GM23248 (cell line): ENCODE measurements around the gene ATL3. TPM values are rescaled to one million over a fixed set of nuclear protein-coding genes. Genes with fewer than 3 reads are reported as not detected.

ENCODE experiments used
- DNase-seq: peaks from one replicate; pipeline ENCODE4 v3.0.0-alpha.2; 2015
- H2AFZ ChIP-seq: fragments of 200-600 bp; sonication (generic); 2 replicates; pipeline ENCODE4 v1.6.1; 2016; ENCODE audit warnings: antibody characterized with exemption
- H3F3A ChIP-seq: fragments of 200-600 bp; sonication (generic); 2 replicates; pipeline ENCODE4 v1.6.1; 2016; ENCODE audit warnings: mild to moderate bottlenecking, antibody characterized with exemption, mixed run types; ENCODE audit not compliant: insufficient read depth
- H3K27ac ChIP-seq: fragments of 200-600 bp; sonication (generic); 2 replicates; pipeline ENCODE4 v1.5.1; 2016; ENCODE audit warnings: mild to moderate bottlenecking
- H3K27me3 ChIP-seq: fragments of 200-600 bp; sonication (generic); replicated peaks from 2 replicates; pipeline ENCODE4 v1.6.1; 2016; ENCODE audit warnings: mild to moderate bottlenecking; ENCODE audit not compliant: insufficient read depth
- H3K36me3 ChIP-seq: fragments of 200-600 bp; sonication (generic); 2 replicates; pipeline ENCODE4 v1.6.1; 2016; ENCODE audit warnings: low read depth, mild to moderate bottlenecking
- H3K4me1 ChIP-seq: fragments of 200-600 bp; sonication (generic); 2 replicates; pipeline ENCODE4 v1.6.1; 2016; ENCODE audit warnings: mild to moderate bottlenecking; ENCODE audit not compliant: insufficient read depth
- H3K4me2 ChIP-seq: fragments of 200-600 bp; sonication (generic); one replicate; pipeline ENCODE4 v1.6.1; 2016; ENCODE audit warnings: mild to moderate bottlenecking; ENCODE audit not compliant: unreplicated experiment
- H3K4me3 ChIP-seq: fragments of 200-600 bp; sonication (generic); 2 replicates; pipeline ENCODE4 v1.5.1; 2016; ENCODE audit warnings: mild to moderate bottlenecking
- H3K79me2 ChIP-seq: fragments of 200-600 bp; sonication (generic); 2 replicates; pipeline ENCODE4 v1.6.1; 2016; ENCODE audit warnings: mild to moderate bottlenecking; ENCODE audit not compliant: insufficient read depth
- H3K9ac ChIP-seq: fragments of 200-600 bp; sonication (generic); 2 replicates; pipeline ENCODE4 v1.6.1; 2016; ENCODE audit warnings: mild to moderate bottlenecking
- H3K9me2 ChIP-seq: fragments of 200-600 bp; sonication (generic); 2 replicates; pipeline ENCODE4 v1.6.1; 2016; ENCODE audit warnings: mixed run types, mild to moderate bottlenecking, moderate library complexity; ENCODE audit not compliant: insufficient read depth
- H3K9me3 ChIP-seq: fragments of 200-600 bp; sonication (generic); one replicate; pipeline ENCODE4 v1.6.1; 2017; ENCODE audit warnings: low read depth
- H4K20me1 ChIP-seq: fragments of 200-600 bp; sonication (generic); 2 replicates; pipeline ENCODE4 v1.6.0; 2016; ENCODE audit not compliant: insufficient read depth
- EZH2 ChIP-seq: fragments of 200-600 bp; sonication (generic); IDR thresholded peaks from 2 replicates; pipeline ENCODE4 v1.6.1; 2018; ENCODE audit warnings: antibody characterized with exemption, mild to moderate bottlenecking; ENCODE audit not compliant: insufficient read depth, poor library complexity, severe bottlenecking
- EZH2phosphoT487 ChIP-seq: fragments of 200-600 bp; sonication (generic); IDR thresholded peaks from 2 replicates; pipeline ENCODE4 v1.6.1; 2018; ENCODE audit warnings: antibody characterized with exemption, moderate library complexity, mild to moderate bottlenecking, low read depth; ENCODE audit not compliant: insufficient read depth
- WGBS, 2 experiments: methylation state at CpG; one replicate each; pipeline ENCODE4 v1.1.6; 2015 to 2017; ENCODE audit warnings: low lambda C conversion rate in 2 of 2, low coverage in 1 of 2; ENCODE audit errors: missing lambda C conversion rate in 2 of 2; 5-methylcytosine and 5-hydroxymethylcytosine counted together
- in situ Hi-C: fragments of 300-500 bp; cut with MboI; formaldehyde crosslinking; loops from 2 replicates; pipeline ENCODE4 v1.15.0; 2020
- polyA plus RNA-seq: library from polyadenylated mRNA; unstranded; fragments of >200 nt; fragmentation: Nextera tagmentation; extraction: Ambion mirVana; gene quantifications from 2 replicates; pipeline ENCODE4 v1.2.1, GENCODE V29; 2016
- total RNA-seq: library from RNA; depleted of rRNA; stranded (reverse); fragments of >200 nt; shearing (Covaris generic); gene quantifications from 2 replicates; pipeline ENCODE4 v1.2.3, GENCODE V29; 2014

Gene ATL3
- total and polyA plus RNA-seq, 2 experiments from 2014 or later = 79.9 to 210 TPM

DNA sequence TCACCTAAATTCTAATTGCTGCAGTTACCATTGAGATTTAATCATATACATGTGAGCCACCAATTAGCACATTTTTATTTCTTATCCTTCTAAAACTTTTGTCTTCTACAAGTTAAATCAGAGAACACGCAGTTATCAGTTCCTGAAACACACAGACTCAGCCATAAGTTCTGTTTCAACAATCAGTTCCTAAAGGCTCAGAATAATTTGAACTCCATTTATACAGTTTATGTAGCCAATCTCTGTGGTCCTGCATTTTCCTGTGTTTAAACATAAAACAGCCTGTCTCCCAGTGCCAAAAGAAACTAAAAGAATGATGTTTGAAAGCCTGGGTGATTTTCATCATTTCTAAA, 59.8 kb downstream of the ATL3 start:
- Histone ChIP-seq H3K4me2 (no peak overlapping the region), H3K9ac (no peak overlapping the region), H4K20me1 (no peaks in the 10 kb centered on the region), H3K9me3 (no peaks in the 10 kb centered on the region), H2AFZ (no peak overlapping the region), H3K27ac (no peak overlapping the region), H3F3A (peaks cover 8% of the 10 kb centered on the region; the same call in 1 of the 2 replicates), H3K9me2 (no peaks in the 10 kb centered on the region), H3K36me3 (no peaks in the 10 kb centered on the region), H3K79me2 (no peaks in the 10 kb centered on the region), H3K4me1 (peaks cover 8% of the 10 kb centered on the region; the same call in 1 of the 2 replicates), H3K27me3 (no peaks in the 10 kb centered on the region), H3K4me3 (no peak overlapping the region)
- DNase-seq = no peak
- TF ChIP-seq EZH2 = no peak
- TF ChIP-seq EZH2phosphoT487 = no peak
- 95 to 100% methylated on average over 1 of the region's 1 CpG for WGBS, 2 experiments
- in situ Hi-C loops = no loop called here

DNA sequence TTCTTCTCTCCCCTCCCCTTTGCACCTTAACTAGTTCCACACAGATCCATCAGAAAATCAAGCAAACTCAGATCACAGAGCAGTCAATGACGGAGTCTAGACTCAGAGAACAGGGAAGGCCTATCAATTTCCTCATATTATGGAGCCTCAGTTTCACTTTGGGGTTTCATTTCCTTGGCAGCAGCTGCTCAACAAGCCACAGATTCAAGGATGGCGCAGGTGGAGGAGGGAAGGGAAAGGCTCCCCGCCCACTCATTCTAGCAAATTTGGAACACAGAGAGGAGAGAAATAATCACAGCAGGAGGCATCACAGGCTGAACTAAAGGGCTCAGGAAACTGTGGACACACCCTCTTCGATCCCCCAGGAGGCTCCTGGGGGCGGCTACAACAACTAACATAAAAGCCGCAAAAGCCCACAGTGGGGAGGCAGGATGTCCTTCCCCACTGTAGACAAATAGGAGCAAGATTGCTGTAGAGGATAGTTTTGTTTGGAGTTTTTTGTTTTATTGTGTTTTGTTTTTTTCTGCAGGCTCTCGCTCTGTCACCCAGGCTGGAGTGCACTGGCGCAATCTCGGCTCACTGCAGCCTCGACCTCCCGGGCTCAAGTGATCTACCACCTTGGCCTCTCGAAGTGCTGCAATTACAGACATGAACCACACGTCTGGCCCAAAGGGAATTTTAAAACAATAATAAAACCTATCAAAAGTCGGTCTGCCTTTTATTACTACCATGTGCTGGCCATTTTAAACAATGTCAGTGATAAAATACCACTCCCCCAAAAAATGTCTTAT, 60.4 kb downstream of the ATL3 start:
- H3K4me1 ChIP-seq = peaks cover 8% of the 10 kb centered on the region; the same call in 1 of the 2 replicates
- H3K4me3 ChIP-seq = no peak overlapping the region
- H3K4me2 ChIP-seq = no peak overlapping the region
- H4K20me1 ChIP-seq = no peaks in the 10 kb centered on the region
- no peak overlapping the region for H3K27ac ChIP-seq
- H3K9me2 ChIP-seq = no peaks in the 10 kb centered on the region
- peaks cover 8% of the 10 kb centered on the region; the same call in 1 of the 2 replicates for H3F3A ChIP-seq
- no peak overlapping the region for H2AFZ ChIP-seq
- H3K36me3 ChIP-seq = no peaks in the 10 kb centered on the region
- 85 to 88% methylated on average over 14 of the region's 14 CpGs for WGBS, 2 experiments
- H3K79me2 ChIP-seq = no peaks in the 10 kb centered on the region
- in situ Hi-C loops = no loop called here
- H3K27me3 ChIP-seq = no peaks in the 10 kb centered on the region
- no peak overlapping the region for H3K9ac ChIP-seq
- DNase-seq = no peak
- H3K9me3 ChIP-seq = no peaks in the 10 kb centered on the region
- TF ChIP-seq EZH2phosphoT487 = no peak
- TF ChIP-seq EZH2 = no peak

DNA sequence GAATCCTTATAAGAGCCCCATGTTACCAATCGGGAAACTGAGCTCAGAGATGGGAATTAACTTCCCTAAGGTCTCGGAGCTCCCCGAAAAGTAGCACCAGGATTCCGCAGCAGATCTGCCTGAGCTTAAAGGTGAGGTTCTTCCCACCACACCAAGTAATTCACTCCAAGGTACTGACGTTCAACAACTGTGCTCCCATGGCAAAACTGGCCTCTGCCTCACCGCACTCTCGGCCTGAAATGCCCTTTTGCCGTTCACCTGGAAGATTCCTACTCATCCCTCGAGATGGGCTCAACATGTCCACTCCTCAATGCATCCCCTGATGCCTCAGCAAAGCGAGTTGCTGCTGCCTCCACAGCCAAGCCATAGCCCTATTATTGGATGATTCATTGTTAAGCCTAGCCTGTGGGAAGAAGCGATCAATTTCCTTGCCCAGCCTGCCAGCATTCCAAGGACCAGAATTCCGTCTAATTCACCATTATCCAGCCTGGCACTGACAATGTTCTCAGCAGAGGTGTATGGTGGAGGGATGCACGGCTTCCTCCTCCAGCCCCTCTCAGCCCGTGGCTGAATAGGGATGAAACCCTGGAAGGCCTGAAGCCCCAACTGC, 61.1 kb downstream of the ATL3 start:
- H2AFZ ChIP-seq = no peak overlapping the region
- TF ChIP-seq EZH2phosphoT487 = no peak
- no peak for TF ChIP-seq EZH2
- H3K9me2 ChIP-seq = no peaks in the 10 kb centered on the region
- no peak overlapping the region for H3K27ac ChIP-seq
- peaks cover 8% of the 10 kb centered on the region; the same call in 1 of the 2 replicates for H3K4me1 ChIP-seq
- WGBS, 2 experiments = 84 to 89% methylated on average over 14 of the region's 14 CpGs
- no peaks in the 10 kb centered on the region for H3K9me3 ChIP-seq
- no peaks in the 10 kb centered on the region for H4K20me1 ChIP-seq
- H3K4me2 ChIP-seq = no peak overlapping the region
- H3K27me3 ChIP-seq = no peaks in the 10 kb centered on the region
- H3K79me2 ChIP-seq = no peaks in the 10 kb centered on the region
- H3K9ac ChIP-seq = no peak overlapping the region
- H3F3A ChIP-seq = peaks cover 8% of the 10 kb centered on the region; the same call in 1 of the 2 replicates
- in situ Hi-C loops = no loop called here
- DNase-seq = no peak
- H3K36me3 ChIP-seq = no peaks in the 10 kb centered on the region
- H3K4me3 ChIP-seq = no peak overlapping the region

DNA sequence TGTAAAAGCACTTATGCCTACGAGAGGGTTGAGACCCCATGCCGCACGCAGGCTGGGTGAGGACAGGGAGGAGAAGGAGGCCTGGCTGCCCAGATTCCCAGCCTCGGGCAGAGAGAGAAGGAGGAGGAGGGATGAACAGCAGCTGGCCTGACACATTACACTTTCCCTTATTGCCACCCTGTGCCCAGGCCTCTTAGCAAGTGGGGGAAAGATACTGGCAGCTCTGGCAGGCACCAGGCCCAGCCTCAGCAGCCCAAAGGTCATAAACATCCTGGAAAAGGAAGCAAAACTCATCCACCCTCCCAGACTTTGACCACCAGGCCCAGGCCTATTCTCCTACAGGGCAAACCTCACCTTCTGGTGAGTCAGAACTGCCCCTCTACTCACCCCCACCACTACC, 61.6 kb downstream of the ATL3 start:
- no peaks in the 10 kb centered on the region for H3K9me2 ChIP-seq
- no peaks in the 10 kb centered on the region for H3K27me3 ChIP-seq
- no peaks in the 10 kb centered on the region for H3K9me3 ChIP-seq
- H3K36me3 ChIP-seq = no peaks in the 10 kb centered on the region
- no peak overlapping the region for H3K9ac ChIP-seq
- H3K4me2 ChIP-seq = no peak overlapping the region
- in situ Hi-C loops = no loop called here
- no peak for TF ChIP-seq EZH2
- no peak for TF ChIP-seq EZH2phosphoT487
- H4K20me1 ChIP-seq = no peaks in the 10 kb centered on the region
- H3F3A ChIP-seq = peaks cover 8% of the 10 kb centered on the region; the same call in 1 of the 2 replicates
- WGBS, 2 experiments = 84 to 89% methylated on average over 4 of the region's 4 CpGs
- no peaks in the 10 kb centered on the region for H3K79me2 ChIP-seq
- H2AFZ ChIP-seq = no peak overlapping the region
- peaks cover 8% of the 10 kb centered on the region; the same call in 1 of the 2 replicates for H3K4me1 ChIP-seq
- no peak overlapping the region for H3K4me3 ChIP-seq
- no peak overlapping the region for H3K27ac ChIP-seq
- DNase-seq = no peak
